Uterus (tissue), 2 donors: ENCODE data around the gene PDZD8.

ENCODE experiments used
- CTCF ChIP-seq, 4 experiments: fragments of 200-600 bp in 2 of 4; fragments of 450-650 bp in 2 of 4; sonication (generic) in 2 of 4; IDR thresholded peaks; one replicate each; pipeline ENCODE4 v1.5.1; 2016 to 2019; ENCODE audit warnings: antibody characterized with exemption in 4 of 4, mild to moderate bottlenecking in 2 of 4, moderate library complexity in 1 of 4
- POLR2A ChIP-seq, 2 donors: fragments of 450-650 bp; IDR thresholded peaks; one replicate each; pipeline ENCODE4 v1.6.1; 2016; ENCODE audit warnings: antibody characterized with exemption in 2 of 2, mild to moderate bottlenecking in 1 of 2, moderate library complexity in 1 of 2

GRCh38 chr10:117417196-117417595, 42.0 kb upstream of the PDZD8 start:
- TF ChIP-seq CTCF (IDR thresholded peaks at IDR 0.05) (no peak), POLR2A (IDR thresholded peaks at IDR 0.05) (no peak)
